Esophagus (tissue), 2 donors: Measurements from ENCODE around the gene SIGLEC8. TPM values are rescaled to one million over a fixed set of nuclear protein-coding genes. Genes with fewer than 3 reads are reported as not detected.
"Not testable (repeated sequence)": the region's sequence is repeated elsewhere in the genome, so short reads cannot be mapped to it uniquely, and the experiment has no call there.

Source experiments
- H3K27ac ChIP-seq, 2 donors: one replicate each; pipeline ENCODE4 v1.5.1; 2013; ENCODE audit warnings: low read depth in 2 of 2, mild to moderate bottlenecking in 2 of 2, inconsistent platforms in 1 of 2, low read length in 1 of 2, moderate library complexity in 1 of 2
- H3K27me3 ChIP-seq, 2 donors: one replicate each; pipeline ENCODE4 v1.6.1; 2013; ENCODE audit warnings: low read length in 2 of 2, control low read depth in 1 of 2, mild to moderate bottlenecking in 1 of 2; ENCODE audit not compliant: insufficient read depth in 2 of 2, control insufficient read depth in 1 of 2
- H3K36me3 ChIP-seq, 2 donors: one replicate each; pipeline ENCODE4 v1.6.1; 2013; ENCODE audit warnings: low read length in 1 of 2; ENCODE audit not compliant: control insufficient read depth in 2 of 2, insufficient read depth in 2 of 2
- H3K4me1 ChIP-seq, 2 donors: one replicate each; pipeline ENCODE4 v1.6.1; 2013; ENCODE audit warnings: low read length in 1 of 2; ENCODE audit not compliant: control insufficient read depth in 2 of 2, insufficient read depth in 2 of 2
- H3K4me3 ChIP-seq, 2 donors: one replicate each; pipeline ENCODE4 v1.5.1; 2013; ENCODE audit warnings: low read length in 2 of 2, mild to moderate bottlenecking in 2 of 2, low read depth in 1 of 2, moderate library complexity in 1 of 2
- H3K9me3 ChIP-seq, 2 donors: one replicate each; pipeline ENCODE4 v1.6.1; 2013; ENCODE audit warnings: mild to moderate bottlenecking in 2 of 2, low read depth in 1 of 2, low read length in 1 of 2, moderate library complexity in 1 of 2; ENCODE audit not compliant: control insufficient read depth in 2 of 2, insufficient read depth in 1 of 2
- WGBS, 2 donors: extraction: QIAGEN DNeasy Blood & Tissue Kit; methylation state at CpG; one replicate each; pipeline ENCODE4 v1.1.7; 2013; 5-methylcytosine and 5-hydroxymethylcytosine counted together
- polyA plus RNA-seq, 2 donors: library from polyadenylated mRNA; stranded (reverse); fragments of 200-250 nt; gene quantifications; one replicate each; pipeline ENCODE4 v1.2.3, GENCODE V29; 2013
- donor health status: healthy with polysubstance abuse.
- donor health status: Bipolar disorder and iron deficiency.

SIGLEC8 gene
- polyA plus RNA-seq, 2 donors, result 0.04 to 0.16 TPM

- H3K4me3 ChIP-seq, result no peak overlapping the region
- WGBS, 2 donors, result 50 to 53% methylated on average over 4 of the region's 4 CpGs
- no peaks in the 10 kb centered on the region for H3K36me3 ChIP-seq
- H3K4me1 ChIP-seq, result no peaks in the 10 kb centered on the region
- no peaks in the 10 kb centered on the region for H3K9me3 ChIP-seq
- H3K27ac ChIP-seq, result no peak overlapping the region
- no peaks in the 10 kb centered on the region for H3K27me3 ChIP-seq
Measured at GRCh38 chr19:51433043-51433442, 25.2 kb downstream of the SIGLEC8 start.

- Histone ChIP-seq H3K4me1 (no peaks in the 10 kb centered on the region), H3K27me3 (no peaks in the 10 kb centered on the region), H3K27ac (no peak overlapping the region), H3K4me3 (no peak overlapping the region), H3K9me3 (peaks cover 0 to 2% of the 10 kb centered on the region in 2 donors), H3K36me3 (no peaks in the 10 kb centered on the region)
- WGBS, 2 donors, result 52% methylated on average over 3 of the region's 3 CpGs
Measured at GRCh38 chr19:51431124-51431523, 27.1 kb downstream of the SIGLEC8 start.

GRCh38 chr19:51430221-51430620, 28.0 kb downstream of the SIGLEC8 start:
- Histone ChIP-seq H3K36me3 (no peaks in the 10 kb centered on the region), H3K4me3 (no peak overlapping the region), H3K9me3 (peaks cover 0 to 2% of the 10 kb centered on the region in 2 donors), H3K4me1 (no peaks in the 10 kb centered on the region), H3K27me3 (no peaks in the 10 kb centered on the region), H3K27ac (no peak overlapping the region)
- WGBS, 2 donors, result 44 to 65% methylated on average over 3 of the region's 3 CpGs

GRCh38 chr19:51427201-51427600, 31.1 kb downstream of the SIGLEC8 start:
- 59 to 71% methylated on average over 3 of the region's 3 CpGs for WGBS, 2 donors
- Histone ChIP-seq H3K36me3 (no peaks in the 10 kb centered on the region), H3K27ac (no peak overlapping the region), H3K27me3 (no peaks in the 10 kb centered on the region), H3K4me1 (no peaks in the 10 kb centered on the region), H3K4me3 (no peak overlapping the region), H3K9me3 (peaks cover 0 to 2% of the 10 kb centered on the region in 2 donors)

GRCh38 chr19:51422053-51422448, 36.2 kb downstream of the SIGLEC8 start:
- H3K27me3 ChIP-seq, result no peaks in the 10 kb centered on the region
- WGBS, 2 donors, result 10% methylated on average over 19 of the region's 19 CpGs
- H3K27ac ChIP-seq, result no peak overlapping the region
- no peaks in the 10 kb centered on the region for H3K36me3 ChIP-seq
- H3K4me3 ChIP-seq, result no peak overlapping the region
- H3K9me3 ChIP-seq, result peaks cover 0 to 2% of the 10 kb centered on the region in 2 donors
- peaks cover 0 to 3% of the 10 kb centered on the region in 2 donors for H3K4me1 ChIP-seq

GRCh38 chr19:51421229-51422052, 36.8 kb downstream of the SIGLEC8 start:
- no peaks in the 10 kb centered on the region for H3K36me3 ChIP-seq
- H3K4me1 ChIP-seq, result peaks cover 0 to 3% of the 10 kb centered on the region in 2 donors
- 12 to 14% methylated on average over 36 to 39 of the region's 39 CpGs for WGBS, 2 donors
- peaks cover 0 to under 1% of the 10 kb centered on the region in 2 donors for H3K9me3 ChIP-seq
- H3K27ac ChIP-seq, result no peak overlapping the region
- H3K27me3 ChIP-seq, result no peaks in the 10 kb centered on the region
- no peak overlapping the region for H3K4me3 ChIP-seq

- 85 to 88% methylated on average over 11 of the region's 11 CpGs for WGBS, 2 donors
- H3K9me3 ChIP-seq, H3K4me3 ChIP-seq, H3K27me3 ChIP-seq, H3K36me3 ChIP-seq, H3K4me1 ChIP-seq, H3K27ac ChIP-seq: not testable (repeated sequence)
Measured at GRCh38 chr19:51420511-51420910, 37.7 kb downstream of the SIGLEC8 start.

- Histone ChIP-seq H3K9me3 (no peaks in the 10 kb centered on the region), H3K27ac (no peak overlapping the region), H3K4me1 (peaks cover 0 to 3% of the 10 kb centered on the region in 2 donors), H3K36me3 (no peaks in the 10 kb centered on the region), H3K27me3 (no peaks in the 10 kb centered on the region), H3K4me3 (no peak overlapping the region)
- WGBS, 2 donors, result 78 to 92% methylated on average over 2 of the region's 2 CpGs
Measured at GRCh38 chr19:51418707-51419106, 39.5 kb downstream of the SIGLEC8 start.

- H3K36me3 ChIP-seq, result no peaks in the 10 kb centered on the region
- H3K4me3 ChIP-seq, result no peak overlapping the region
- peak overlapping the region in 1 of 2 donors; percentile 22 for H3K27ac ChIP-seq
- WGBS, 2 donors, result 63 to 73% methylated on average over 3 of the region's 3 CpGs
- H3K9me3 ChIP-seq, result no peaks in the 10 kb centered on the region
- H3K4me1 ChIP-seq, result peaks cover 0 to 3% of the 10 kb centered on the region in 2 donors
- no peaks in the 10 kb centered on the region for H3K27me3 ChIP-seq
Measured at GRCh38 chr19:51417810-51418157, 40.5 kb downstream of the SIGLEC8 start.
